ENCODE results near the gene SPRYD4.

DNA sequence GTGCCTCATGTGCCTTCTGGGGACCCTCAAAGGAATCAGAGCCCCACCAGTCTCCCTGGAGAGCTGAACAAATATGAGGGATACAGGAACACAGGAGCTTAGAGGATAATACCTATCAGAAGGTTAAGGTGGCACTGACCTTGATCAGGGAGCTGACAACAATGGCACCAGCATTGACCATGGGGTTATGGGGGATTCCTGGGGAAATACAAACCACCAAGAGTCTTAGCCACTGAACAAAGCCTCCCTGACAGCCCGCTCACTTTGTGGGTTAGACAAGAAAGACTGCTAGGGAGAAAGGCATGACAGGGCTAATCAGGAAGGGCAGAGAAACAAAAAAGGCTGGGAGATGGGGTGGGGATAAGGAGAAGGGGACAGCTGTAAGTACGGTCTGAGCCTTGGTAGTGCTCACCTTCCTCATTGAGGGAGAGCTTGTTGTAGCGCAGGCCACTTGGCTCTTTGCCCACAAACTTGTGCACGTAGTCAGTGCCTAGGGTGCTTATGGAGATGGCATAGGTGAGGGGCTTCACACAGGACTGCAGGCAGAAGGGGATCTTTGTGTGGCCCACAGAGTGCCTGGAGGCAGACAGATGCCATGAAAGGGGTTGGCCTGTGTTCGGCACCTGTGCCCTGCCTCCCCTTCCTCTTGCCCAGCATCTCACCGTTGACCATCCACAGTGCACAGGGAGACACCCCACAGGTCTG is 9.3 kb downstream of the SPRYD4 start:
- TF ChIP-seq, protein P1, sequence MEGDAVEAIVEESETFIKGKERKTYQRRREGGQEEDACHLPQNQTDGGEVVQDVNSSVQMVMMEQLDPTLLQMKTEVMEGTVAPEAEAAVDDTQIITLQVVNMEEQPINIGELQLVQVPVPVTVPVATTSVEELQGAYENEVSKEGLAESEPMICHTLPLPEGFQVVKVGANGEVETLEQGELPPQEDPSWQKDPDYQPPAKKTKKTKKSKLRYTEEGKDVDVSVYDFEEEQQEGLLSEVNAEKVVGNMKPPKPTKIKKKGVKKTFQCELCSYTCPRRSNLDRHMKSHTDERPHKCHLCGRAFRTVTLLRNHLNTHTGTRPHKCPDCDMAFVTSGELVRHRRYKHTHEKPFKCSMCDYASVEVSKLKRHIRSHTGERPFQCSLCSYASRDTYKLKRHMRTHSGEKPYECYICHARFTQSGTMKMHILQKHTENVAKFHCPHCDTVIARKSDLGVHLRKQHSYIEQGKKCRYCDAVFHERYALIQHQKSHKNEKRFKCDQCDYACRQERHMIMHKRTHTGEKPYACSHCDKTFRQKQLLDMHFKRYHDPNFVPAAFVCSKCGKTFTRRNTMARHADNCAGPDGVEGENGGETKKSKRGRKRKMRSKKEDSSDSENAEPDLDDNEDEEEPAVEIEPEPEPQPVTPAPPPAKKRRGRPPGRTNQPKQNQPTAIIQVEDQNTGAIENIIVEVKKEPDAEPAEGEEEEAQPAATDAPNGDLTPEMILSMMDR (IDR thresholded peaks at IDR 0.05) = no peak
- TF ChIP-seq, protein P2, sequence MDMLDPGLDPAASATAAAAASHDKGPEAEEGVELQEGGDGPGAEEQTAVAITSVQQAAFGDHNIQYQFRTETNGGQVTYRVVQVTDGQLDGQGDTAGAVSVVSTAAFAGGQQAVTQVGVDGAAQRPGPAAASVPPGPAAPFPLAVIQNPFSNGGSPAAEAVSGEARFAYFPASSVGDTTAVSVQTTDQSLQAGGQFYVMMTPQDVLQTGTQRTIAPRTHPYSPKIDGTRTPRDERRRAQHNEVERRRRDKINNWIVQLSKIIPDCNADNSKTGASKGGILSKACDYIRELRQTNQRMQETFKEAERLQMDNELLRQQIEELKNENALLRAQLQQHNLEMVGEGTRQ (CRISPR knock-in tag; IDR thresholded peaks at IDR 0.05) = no peak
- TF ChIP-seq, protein P3, sequence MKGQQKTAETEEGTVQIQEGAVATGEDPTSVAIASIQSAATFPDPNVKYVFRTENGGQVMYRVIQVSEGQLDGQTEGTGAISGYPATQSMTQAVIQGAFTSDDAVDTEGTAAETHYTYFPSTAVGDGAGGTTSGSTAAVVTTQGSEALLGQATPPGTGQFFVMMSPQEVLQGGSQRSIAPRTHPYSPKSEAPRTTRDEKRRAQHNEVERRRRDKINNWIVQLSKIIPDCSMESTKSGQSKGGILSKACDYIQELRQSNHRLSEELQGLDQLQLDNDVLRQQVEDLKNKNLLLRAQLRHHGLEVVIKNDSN (CRISPR knock-in tag; IDR thresholded peaks at IDR 0.05) = no peak
- TF ChIP-seq ZNF396 (CRISPR knock-in tag; IDR thresholded peaks at IDR 0.05; ENCODE audit: borderline replicate concordance) (no peak), JUN (CRISPR knock-in tag; IDR thresholded peaks at IDR 0.05) (no peak), NR3C1 (CRISPR knock-in tag; conservative IDR thresholded peaks at IDR 0.05; ENCODE audit: low read depth) (no peak), NFYB (CRISPR knock-in tag; conservative IDR thresholded peaks at IDR 0.05; ENCODE audit: low read depth) (no peak)
- TF ChIP-seq, protein P4, sequence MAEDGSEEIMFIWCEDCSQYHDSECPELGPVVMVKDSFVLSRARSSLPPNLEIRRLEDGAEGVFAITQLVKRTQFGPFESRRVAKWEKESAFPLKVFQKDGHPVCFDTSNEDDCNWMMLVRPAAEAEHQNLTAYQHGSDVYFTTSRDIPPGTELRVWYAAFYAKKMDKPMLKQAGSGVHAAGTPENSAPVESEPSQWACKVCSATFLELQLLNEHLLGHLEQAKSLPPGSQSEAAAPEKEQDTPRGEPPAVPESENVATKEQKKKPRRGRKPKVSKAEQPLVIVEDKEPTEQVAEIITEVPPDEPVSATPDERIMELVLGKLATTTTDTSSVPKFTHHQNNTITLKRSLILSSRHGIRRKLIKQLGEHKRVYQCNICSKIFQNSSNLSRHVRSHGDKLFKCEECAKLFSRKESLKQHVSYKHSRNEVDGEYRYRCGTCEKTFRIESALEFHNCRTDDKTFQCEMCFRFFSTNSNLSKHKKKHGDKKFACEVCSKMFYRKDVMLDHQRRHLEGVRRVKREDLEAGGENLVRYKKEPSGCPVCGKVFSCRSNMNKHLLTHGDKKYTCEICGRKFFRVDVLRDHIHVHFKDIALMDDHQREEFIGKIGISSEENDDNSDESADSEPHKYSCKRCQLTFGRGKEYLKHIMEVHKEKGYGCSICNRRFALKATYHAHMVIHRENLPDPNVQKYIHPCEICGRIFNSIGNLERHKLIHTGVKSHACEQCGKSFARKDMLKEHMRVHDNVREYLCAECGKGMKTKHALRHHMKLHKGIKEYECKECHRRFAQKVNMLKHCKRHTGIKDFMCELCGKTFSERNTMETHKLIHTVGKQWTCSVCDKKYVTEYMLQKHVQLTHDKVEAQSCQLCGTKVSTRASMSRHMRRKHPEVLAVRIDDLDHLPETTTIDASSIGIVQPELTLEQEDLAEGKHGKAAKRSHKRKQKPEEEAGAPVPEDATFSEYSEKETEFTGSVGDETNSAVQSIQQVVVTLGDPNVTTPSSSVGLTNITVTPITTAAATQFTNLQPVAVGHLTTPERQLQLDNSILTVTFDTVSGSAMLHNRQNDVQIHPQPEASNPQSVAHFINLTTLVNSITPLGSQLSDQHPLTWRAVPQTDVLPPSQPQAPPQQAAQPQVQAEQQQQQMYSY (CRISPR knock-in tag; IDR thresholded peaks at IDR 0.05) = no peak
- TF ChIP-seq, protein P5, sequence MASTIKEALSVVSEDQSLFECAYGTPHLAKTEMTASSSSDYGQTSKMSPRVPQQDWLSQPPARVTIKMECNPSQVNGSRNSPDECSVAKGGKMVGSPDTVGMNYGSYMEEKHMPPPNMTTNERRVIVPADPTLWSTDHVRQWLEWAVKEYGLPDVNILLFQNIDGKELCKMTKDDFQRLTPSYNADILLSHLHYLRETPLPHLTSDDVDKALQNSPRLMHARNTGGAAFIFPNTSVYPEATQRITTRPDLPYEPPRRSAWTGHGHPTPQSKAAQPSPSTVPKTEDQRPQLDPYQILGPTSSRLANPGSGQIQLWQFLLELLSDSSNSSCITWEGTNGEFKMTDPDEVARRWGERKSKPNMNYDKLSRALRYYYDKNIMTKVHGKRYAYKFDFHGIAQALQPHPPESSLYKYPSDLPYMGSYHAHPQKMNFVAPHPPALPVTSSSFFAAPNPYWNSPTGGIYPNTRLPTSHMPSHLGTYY (CRISPR knock-in tag; IDR thresholded peaks at IDR 0.05) = no peak
- TF ChIP-seq, protein P6, sequence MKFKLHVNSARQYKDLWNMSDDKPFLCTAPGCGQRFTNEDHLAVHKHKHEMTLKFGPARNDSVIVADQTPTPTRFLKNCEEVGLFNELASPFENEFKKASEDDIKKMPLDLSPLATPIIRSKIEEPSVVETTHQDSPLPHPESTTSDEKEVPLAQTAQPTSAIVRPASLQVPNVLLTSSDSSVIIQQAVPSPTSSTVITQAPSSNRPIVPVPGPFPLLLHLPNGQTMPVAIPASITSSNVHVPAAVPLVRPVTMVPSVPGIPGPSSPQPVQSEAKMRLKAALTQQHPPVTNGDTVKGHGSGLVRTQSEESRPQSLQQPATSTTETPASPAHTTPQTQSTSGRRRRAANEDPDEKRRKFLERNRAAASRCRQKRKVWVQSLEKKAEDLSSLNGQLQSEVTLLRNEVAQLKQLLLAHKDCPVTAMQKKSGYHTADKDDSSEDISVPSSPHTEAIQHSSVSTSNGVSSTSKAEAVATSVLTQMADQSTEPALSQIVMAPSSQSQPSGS (CRISPR knock-in tag; IDR thresholded peaks at IDR 0.05; ENCODE audit: borderline replicate concordance, low read depth) = no peak
- TF ChIP-seq, protein P7, sequence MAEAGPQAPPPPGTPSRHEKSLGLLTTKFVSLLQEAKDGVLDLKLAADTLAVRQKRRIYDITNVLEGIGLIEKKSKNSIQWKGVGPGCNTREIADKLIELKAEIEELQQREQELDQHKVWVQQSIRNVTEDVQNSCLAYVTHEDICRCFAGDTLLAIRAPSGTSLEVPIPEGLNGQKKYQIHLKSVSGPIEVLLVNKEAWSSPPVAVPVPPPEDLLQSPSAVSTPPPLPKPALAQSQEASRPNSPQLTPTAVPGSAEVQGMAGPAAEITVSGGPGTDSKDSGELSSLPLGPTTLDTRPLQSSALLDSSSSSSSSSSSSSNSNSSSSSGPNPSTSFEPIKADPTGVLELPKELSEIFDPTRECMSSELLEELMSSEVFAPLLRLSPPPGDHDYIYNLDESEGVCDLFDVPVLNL (CRISPR knock-in tag; IDR thresholded peaks at IDR 0.05; ENCODE audit: borderline replicate concordance, low read depth) = no peak
